NAMALWA (cell line): ENCODE measurements around the gene RGS9.

ENCODE experiments used
- DNase-seq: peaks from one replicate; pipeline ENCODE4 v3.0.0-alpha.2; 2015; ENCODE audit warnings: low spot score

Gene RGS9

DNA sequence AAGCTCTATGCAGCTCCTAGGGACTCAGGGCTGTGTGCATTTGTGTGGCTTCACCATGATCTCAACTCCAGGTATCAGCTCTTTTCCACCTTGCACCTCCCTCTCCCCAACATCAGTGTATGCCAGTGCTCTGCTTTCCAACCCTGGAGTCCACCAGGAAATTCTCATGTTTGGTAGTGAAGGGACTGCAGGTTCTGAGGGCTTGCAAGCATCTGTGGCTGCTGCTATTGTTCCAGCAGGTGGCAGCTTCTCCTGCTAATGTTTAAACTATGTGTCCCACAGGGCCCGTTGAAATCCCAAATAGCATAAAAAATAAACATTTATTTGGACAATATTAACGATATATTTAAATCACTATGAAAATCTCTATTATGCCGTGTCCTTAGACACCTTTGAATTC, 82.0 kb downstream of the RGS9 start:
- DNase-seq = no peak

DNA sequence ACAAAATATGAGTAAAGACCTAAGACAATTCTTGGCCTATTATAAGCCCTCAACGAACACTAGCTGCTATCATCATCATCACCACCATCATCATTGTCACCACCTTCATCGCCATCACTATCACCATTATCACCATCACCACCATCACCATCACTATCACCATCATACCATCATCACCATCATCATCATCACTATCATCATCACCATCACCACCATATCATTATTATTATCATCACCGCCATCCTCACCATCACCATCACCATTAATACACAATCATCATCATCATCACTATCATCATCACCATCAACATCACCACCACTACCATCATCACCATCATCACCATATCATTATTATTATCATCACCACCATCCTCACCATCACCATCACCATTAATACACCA, 82.5 kb downstream of the RGS9 start:
- DNase-seq = no peak

DNA sequence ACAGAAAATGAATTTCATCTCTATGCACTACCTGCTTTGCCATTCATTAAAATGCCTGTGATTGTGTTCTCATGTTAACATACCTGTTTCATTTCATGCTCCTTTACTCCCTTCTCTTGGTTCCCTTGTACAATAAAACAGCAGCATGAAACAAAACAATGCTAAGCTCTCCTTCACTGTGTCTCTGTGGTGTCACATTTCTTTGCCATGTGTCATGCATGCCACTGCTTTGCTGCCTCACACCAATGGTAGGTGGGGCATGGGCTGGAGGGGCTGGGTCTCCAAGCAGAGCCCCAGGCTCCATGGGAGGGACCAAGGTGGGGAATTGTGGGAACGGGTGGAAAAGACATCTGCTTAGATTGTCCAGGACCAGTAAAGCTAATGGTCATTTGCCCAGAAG, 83.6 kb downstream of the RGS9 start:
- no peak for DNase-seq

DNA sequence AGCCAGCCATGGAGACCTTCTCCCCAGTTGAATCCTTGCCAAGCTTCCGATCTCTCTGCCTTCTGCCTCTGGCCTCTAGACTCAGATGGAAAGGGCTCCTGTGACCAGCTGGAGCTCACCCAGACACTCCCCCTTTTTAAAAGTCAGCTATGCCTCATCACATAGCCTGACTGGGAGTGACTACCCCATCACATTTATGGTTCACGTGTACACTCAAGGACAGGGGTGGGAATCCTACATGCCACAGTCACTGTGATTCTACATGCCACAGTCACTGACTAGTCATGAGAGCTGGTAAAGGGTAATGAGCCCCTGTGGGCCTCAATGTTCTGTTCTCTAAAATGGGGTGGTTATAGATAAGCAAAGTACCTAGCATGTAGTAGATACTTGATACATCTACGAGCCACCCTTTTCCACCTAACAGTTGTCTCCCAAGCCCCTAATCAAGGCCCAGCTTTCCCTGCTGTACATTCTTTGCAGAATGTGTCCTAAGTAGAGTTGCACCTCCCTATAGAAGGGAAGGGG, 85.1 kb downstream of the RGS9 start:
- DNase-seq = no peak

DNA sequence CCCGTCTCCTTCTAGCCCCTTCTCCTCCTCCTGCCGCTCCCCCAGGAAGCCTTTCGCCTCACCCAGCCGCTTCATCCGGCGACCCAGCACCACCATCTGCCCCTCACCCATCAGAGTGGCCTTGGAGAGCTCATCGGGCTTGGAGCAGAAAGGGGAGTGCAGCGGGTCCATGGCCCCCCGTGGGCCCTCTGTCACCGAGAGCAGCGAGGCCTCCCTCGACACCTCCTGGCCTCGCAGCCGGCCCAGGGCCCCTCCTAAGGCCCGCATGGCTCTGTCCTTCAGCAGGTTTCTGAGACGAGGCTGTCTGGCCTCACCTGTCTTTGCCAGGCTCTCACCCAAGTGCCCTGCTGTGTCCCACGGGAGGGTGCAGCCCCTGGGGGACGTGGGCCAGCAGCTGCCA, 87.9 kb downstream of the RGS9 start:
- DNase-seq = no peak

DNA sequence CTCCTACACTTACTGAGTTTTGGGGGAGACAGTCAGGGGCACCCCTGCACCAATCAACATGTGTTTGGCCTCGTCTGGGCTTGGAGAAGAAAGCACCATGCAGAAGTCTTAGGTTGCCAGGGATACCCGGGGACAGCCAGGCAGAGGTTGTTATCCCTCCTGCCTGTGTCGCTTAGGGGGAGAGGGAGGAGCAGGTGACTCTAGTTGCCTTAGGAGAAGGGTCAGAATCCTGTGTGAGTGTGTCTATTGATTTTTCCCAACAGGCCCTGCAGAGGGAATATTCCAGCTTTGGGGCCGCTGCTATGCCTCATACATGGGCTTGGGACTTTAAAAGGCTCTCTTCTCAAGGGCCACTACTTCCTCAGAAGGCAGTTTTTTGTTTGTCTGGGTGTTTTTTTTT, 89.1 kb downstream of the RGS9 start:
- DNase-seq = no peak

DNA sequence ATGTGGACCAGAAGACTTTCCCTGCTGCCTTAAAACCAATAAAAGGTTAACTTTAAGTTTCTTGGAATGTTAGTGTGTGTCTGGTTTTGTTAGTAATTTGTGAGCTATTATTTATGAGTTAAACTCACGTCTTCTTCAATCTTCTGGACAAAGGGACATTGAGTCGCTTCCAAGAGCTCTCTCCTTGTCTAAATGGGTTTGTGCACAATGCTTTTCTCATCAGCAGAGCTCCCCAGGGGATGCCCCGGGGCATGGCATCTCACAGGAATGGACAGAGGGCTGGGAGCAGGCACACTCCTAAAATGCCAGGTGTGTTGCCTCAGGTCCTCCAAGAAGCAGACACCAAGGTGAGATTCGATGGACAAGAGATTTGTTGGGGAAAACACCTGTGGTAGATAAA, 90.5 kb downstream of the RGS9 start:
- DNase-seq = no peak

DNA sequence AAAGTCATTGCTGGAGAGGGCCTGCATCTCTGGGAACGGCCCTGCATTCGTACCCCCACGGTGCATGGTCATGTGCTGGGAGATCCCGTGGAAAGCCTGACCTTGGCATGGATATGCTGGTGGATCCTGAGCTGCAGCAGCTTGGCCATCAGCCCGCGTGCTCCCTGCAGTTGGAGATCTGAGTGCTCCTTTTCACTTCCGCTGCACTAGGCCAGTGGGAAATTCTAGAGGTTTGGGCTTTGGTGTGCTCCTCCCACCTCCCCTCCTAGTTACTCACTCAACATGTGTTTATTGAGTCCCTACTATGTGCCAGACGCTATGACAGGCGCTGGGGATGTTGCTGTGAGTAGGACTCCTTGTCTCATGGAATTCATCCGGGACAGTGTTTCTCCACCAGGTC, 91.1 kb downstream of the RGS9 start:
- DNase-seq = no peak

DNA sequence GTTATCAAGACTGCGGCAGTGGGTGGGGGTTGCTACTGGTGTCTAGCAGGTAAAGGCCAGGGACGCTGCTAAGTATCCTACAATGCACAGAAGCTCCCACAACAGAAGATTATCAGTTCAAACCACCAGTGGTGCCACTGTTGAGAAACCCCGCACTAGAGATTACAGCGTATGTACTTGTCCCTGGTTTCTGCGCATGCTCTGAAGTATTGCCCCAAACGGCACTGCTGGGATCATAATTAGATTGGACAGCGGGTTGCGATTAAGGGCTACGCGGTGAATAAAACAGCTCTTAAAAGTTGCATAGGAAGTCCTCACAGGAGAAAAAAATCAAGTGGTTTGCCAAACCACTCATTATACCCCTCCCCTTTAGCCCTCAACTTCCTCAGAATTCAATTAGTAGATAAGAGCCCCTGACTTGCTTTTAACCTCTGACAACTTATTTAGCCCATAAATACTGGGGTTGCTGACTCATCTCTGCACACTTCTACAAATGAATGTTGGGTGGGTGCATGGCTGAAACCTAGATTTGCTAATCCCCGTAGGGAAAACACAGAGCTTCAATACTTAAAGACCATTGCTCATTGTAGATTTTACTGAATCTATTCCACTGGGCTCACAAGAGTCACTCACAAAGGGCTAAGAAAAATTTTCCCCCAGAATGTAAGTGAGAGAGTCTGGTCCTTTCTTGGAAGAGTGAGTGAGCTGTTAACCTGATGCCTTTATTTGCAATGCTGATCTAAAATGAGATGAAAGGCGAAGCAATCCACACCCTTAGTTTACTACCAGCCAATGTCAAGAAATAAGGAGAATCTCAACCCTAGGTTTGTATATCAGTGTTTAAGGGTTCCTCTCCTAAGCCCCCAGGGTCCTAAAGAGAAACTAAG, 91.8 kb downstream of the RGS9 start:
- peak; percentile 17 for DNase-seq

DNA sequence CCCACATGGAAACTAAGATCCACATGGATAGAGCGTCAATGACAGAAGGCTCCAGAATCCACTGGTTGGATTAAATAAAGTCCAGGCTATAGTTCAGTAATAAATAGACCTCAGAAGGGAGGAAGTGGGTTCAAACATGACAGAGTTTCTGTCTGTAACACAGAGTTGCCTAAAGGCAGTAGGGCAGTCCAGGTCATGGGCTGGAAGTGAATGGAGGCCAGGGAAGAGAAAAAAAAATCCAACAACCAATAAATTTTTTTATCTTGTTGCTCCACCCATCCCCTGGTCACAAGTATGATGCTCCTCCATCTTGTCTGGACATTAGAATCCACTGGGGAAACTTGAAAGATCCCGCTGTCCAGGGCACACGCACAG, 92.4 kb downstream of the RGS9 start:
- no peak for DNase-seq

DNA sequence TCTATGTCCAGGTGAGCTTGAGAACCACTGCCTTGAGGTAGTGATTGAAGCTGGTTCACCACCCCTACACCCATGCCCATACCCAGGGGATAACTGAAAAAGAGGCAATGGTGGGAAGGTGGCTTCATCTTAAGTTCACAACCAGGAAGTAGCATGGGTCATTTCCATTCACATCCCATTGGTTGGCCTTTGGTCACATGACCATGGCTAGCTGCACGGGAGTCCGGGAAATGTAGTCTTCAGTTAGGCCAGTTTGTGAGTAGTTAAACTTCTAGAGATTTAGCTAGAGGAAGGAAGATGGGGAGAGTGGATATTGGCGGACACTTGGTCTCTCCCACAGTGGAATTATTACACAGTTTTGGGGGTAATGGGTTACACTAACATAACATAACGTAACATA, 92.9 kb downstream of the RGS9 start:
- peak; percentile 15 for DNase-seq

DNA sequence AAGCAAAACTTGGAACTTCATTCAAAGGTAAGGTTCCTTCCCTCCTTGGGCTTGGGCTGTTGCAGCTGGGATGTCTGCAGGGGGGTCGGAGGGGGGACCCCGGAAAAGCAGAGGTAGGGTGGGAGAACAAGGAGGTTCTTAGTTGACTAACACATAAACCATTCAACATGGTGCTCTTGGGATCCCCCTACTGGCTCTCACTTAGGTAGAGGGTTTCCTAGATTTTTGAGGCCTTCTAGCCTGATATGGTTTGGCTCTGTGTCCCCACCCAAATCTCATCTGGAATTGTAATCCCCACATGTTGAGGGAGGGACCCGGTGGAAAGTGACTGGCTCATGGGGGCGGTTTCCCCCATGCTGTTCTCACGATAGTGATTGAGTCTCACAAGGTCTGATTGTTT, 93.9 kb downstream of the RGS9 start:
- peak; percentile 46 for DNase-seq

DNA sequence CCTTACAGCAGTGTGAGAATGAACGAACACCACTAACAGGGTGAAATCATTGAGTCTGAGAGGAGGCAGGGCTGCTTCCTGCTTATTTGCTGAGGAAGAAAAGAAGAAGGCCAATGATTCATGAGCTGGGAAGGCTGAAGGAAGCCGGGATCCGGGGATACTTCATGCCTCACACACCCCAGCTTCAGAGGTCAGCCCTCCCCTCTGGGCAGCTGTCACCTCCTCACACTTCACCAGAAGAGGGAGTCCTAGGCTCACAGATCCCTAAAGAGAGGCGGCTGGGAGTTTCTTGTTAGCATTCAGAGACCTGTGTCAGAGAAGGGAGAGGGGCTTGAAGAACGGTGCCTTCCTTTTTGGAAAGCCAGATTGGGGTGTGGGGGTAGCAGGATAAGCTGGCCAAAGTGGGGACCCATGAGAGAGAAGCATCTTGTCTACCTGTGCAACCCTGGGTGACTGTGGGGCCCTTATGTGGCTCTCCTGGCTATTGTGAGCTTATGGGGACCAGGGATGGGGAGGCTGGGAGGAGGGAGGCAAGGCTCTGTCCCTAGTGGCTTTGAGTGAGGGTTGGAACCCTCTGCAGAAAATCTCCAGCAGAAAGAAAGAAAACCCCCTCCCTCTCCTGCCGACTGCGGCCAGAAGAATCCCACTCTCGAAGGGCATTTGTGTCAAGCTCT, 94.6 kb downstream of the RGS9 start:
- peak; percentile 87 for DNase-seq

DNA sequence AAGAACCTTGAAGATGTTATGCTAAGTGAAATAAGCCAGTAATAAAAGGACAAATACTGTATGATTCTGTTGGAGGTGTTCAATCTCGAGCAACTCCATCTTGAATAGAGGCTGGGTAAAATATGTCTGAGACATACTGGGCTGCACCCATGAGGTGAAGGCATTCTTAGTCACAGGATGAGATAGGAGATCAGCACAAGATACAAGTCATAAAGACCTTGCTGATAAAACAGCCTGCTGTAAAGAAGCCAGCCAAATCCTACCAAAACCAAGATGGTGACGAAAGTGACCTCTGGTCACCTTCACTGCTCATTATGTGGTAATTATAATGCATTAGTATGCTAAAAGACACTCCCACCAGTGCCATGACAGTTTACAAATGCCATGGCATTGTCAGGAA, 98.1 kb downstream of the RGS9 start:
- no peak for DNase-seq

DNA sequence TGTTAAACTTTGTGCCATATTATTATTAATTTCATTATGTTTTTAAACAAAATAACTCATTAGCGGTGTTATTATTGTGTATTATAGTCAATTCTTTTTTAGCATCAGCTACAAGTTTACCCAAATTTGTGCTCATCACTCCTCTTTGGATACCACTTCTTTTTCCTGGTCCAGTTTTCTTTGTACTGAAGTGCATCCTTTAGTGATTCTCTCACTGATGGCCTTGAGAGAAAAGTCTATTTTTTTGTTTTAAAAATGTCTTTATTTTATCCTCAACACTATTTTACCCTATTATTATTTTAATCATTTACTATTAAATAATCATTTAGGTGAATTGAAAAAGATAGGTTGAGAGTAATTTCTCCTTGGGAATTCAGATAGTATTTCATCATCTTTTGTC, 99.2 kb downstream of the RGS9 start:
- DNase-seq = no peak

DNA sequence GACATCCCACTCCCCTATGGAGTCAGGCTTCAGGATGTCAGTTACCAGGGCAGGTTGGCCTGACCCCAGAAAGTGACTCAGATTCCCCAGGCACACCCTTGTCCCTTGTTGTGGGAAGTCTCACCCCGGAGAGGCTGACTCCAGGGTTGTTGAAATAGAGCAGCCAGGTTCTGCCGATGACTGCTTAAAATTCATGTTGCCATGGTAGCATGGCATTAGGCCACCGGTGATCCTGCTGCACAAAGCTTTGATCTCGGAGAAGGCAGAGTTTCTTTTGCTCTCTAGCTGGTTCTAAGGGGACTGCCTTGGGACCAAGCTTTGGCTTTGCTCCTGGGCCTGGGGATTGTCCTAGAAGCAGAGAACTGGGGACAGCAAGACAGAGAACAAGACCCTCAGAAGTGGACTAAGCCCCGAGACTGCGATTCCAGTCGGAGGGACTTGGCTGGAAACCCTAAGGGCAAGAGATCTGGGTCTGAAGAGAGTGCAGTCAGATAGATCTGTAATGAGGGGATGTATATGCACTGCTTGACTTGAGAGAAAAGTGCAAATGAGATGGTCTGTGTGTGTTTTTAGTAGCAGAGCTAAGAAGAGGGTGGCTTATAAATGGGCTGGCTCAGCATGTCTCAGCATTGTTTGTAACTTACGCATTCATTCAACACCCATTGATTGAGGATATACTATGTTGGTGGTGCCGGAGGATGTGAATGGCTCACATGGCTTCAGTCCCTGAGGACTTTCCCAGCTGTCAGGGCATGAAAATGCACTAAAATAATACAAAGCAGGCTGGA, 106.9 kb downstream of the RGS9 start:
- DNase-seq = no peak

DNA sequence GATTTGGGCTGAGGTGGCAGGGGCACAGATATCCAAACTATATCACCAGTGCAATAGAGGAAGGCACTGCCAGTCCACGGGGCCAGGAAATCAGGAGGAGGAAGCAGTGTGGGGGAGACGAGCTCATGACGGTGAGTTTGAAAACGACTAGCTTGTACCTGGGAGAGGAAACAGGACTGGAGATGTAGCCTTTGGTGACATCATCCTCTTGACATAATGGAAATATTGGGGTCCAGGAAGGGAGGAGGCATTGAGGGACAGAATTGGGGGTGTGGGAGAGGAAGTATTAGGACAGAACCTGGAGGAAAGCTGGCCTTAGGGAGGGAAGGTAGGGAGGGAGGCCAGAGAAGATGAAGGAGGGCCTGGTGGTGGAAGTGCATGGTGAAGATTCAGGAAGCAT, 109.1 kb downstream of the RGS9 start:
- DNase-seq = no peak

DNA sequence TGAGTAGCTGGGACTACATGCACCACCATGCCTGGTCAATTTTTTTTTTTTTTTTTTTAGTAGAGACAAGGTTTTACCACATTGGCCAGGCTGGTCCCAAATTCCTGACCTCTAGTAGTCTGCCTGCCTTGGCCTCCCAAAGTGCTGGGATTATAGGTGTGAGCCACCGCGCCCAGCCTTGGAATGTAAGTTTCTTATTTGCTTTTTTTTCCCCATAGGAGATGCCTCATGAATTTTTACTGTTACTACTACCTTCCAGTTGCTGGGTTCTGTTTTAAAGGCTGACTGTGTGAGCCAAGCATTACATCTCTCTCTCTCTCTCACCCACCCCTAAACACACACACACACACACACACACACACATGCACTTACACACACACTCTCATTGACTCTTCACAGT, 112.6 kb downstream of the RGS9 start:
- DNase-seq = no peak

DNA sequence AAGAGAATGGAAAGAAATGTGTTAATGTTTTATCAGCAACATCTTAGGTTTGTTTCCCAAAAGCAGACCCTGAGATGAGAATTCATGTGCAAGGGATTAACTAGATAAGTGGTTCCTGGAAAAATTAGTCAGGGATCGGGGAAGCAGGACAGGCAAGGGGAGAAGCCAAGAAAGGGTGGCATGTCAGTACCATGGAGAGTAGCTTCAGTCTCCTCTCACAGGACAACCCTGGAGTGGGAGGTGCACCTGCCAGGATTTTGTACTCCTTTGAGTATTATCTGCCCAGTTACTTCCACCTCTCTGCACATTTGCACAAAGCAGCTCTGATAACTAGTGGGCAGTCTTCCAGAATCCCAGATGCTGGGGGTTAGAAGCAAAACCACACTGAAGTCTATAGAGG, 117.0 kb downstream of the RGS9 start:
- no peak for DNase-seq

DNA sequence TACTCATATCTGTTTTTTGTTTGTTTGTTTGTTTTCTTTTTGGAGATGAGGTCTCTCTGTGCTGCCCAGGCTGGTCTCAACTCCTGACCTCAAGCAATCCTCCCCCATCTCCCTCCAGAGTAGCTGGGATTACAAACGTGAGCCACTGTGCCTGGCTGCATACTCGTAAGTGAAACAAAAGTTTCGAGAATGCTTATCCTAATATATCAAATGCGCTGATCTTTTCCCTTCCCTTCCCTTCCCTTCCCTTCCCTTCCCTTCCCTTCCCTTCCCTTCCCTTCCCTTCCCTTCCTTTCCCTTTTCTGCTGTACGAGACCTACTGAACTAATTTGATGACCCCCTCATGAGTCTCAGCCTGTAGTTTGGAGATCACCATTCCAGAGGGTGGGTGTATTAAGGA, 122.1 kb downstream of the RGS9 start:
- DNase-seq = no peak

DNA sequence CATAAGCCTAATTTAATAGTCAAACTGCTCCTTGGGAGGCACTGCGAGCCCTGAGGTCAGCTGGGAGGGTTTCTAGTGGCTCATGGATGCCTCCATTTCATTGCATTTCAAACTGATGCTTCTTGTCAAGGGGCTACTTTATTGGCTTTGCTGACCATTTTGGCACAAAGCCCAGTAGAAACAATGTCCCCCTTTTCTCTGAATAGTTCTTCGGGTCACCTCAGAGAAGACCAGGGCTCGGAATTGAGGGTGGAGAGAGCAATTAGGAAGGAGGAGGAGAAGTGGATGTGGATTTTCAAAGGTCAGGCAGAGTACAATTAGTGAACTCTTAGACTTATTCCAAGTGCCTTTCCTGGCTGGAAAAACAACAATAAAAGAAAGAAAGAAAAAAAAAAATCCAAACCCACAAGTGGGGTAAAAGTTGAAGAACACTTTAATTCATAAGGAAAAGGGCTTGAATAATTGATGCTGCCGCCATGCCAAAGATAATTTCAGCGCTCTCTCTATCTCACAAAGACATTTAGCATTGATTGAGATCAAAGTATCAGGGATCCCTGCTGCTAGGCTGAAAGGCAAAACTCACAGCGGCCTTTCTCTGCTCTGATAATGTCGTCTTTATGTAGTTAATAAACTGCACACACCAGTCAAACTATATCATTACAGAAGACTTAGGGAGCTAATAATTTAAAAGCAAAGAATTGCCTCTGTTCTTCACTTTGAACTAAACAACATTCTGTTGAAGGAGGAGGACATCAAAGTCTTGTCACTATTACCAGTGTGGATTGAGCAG, 122.7 kb downstream of the RGS9 start:
- no peak for DNase-seq

DNA sequence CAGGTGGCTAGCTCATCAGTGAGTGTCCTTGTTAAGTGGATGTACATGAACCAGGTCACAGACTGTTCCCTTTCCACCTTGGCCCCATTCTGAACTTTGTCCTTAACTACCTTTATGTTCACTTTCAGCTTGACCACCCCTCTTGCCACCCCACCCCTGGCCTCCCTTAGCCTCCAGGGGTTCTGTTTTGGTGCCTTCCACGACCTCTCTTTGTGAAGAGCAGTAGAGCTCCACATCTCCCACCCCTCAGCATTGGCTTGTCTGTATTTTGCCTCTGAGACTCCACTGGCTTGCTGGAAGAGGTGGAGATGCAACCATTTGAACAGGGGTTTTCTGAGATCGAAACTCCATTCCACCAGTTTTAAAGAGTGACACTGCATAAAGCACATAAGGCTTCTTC, 123.5 kb downstream of the RGS9 start:
- no peak for DNase-seq
